GM12873 (cell line): ENCODE results near the gene DYRK2.

Experiments used
- CTCF ChIP-seq: IDR thresholded peaks from 2 replicates; pipeline ENCODE4 v1.5.1; 2012; ENCODE audit warnings: low read depth, mild to moderate bottlenecking, moderate library complexity, low read length, control low read depth; ENCODE audit not compliant: insufficient read depth; ENCODE audit errors: missing control alignments

Gene DYRK2

GRCh38 chr12:67690656-67691055 lies 42.1 kb downstream of the DYRK2 start:
- TF ChIP-seq CTCF = no peak

- TF ChIP-seq CTCF = no peak
Observed at GRCh38 chr12:67691220-67691619, 42.7 kb downstream of the DYRK2 start.

GRCh38 chr12:67692135-67692534 lies 43.6 kb downstream of the DYRK2 start:
- no peak for TF ChIP-seq CTCF

- no peak for TF ChIP-seq CTCF
Observed at GRCh38 chr12:67692966-67693365, 44.4 kb downstream of the DYRK2 start.

GRCh38 chr12:67693894-67694293 lies 45.3 kb downstream of the DYRK2 start:
- TF ChIP-seq CTCF = no peak

GRCh38 chr12:67694306-67694900 lies 45.9 kb downstream of the DYRK2 start:
- TF ChIP-seq CTCF = no peak

GRCh38 chr12:67695974-67696373 lies 47.4 kb downstream of the DYRK2 start:
- TF ChIP-seq CTCF = no peak

GRCh38 chr12:67697443-67697842 lies 48.9 kb downstream of the DYRK2 start:
- no peak for TF ChIP-seq CTCF
